ENCODE results near the gene HS3ST3A1. TPM values are rescaled to one million over a fixed set of nuclear protein-coding genes. Genes with fewer than 3 reads are reported as not detected.

Gene HS3ST3A1
- total and polyA plus RNA-seq, 4 donors: 0.40 to 6.5 (median 2.5) TPM

DNA sequence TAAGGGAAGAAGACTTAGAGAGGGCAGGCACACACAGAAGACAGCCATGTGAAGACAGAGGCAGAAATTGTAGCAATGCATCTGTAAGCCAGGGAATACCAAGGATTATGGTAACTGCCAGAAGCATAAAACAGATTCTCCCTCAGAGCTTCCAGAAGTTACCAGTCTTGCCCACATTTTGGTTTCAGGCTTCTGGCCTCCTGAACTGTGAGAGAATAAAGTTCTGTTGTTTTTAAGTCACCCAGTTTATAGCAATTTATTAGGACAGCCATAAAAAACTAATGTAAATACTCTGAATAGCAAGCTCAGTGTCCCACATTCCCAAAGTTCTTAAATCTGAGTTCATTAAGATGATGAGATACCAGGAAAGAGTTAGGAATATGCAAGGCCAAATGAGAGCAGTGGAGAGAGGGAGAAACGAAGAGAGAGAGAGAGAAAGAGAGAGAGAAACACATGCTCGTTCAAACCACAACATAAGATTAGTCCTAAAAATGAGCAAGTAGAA, 123.4 kb downstream of the HS3ST3A1 start:
- Histone ChIP-seq H3K36me3 (ENCODE audit: control insufficient read depth in 4 of 4, insufficient read depth in 3 of 4, low read depth in 1 of 4, low read length in 3 of 4) (no peaks in the 10 kb centered on the region), H3K9ac (ENCODE audit: low read depth in 1 of 2, low read length in 2 of 2) (no peak overlapping the region), H3K27ac (ENCODE audit: low read depth in 1 of 2, low read length in 2 of 2) (no peak overlapping the region), H3K4me1 (ENCODE audit: control insufficient read depth in 4 of 4, insufficient read depth in 4 of 4, low read length in 3 of 4) (no peaks in the 10 kb centered on the region), H3K9me3 (ENCODE audit: control insufficient read depth in 4 of 4, low read length in 3 of 4) (peaks cover 0 to 17% (median 7%) of the 10 kb centered on the region in 4 donors), H3K4me3 (ENCODE audit: low read depth in 1 of 3, low read length in 3 of 3) (no peak overlapping the region), H3K27me3 (ENCODE audit: control insufficient read depth in 4 of 4, insufficient read depth in 4 of 4, low read length in 3 of 4) (no peaks in the 10 kb centered on the region)
- no peak for DNase-seq (ENCODE audit: low spot score)
- WGBS: 77% methylated on average over 2 of the region's 2 CpGs
- no peak for TF ChIP-seq GABPA (IDR thresholded peaks at IDR 0.05 in 1 of 2, conservative IDR thresholded peaks at IDR 0.05 in 1 of 2)
- no peak for TF ChIP-seq NR2F2 (IDR thresholded peaks at IDR 0.05)

DNA sequence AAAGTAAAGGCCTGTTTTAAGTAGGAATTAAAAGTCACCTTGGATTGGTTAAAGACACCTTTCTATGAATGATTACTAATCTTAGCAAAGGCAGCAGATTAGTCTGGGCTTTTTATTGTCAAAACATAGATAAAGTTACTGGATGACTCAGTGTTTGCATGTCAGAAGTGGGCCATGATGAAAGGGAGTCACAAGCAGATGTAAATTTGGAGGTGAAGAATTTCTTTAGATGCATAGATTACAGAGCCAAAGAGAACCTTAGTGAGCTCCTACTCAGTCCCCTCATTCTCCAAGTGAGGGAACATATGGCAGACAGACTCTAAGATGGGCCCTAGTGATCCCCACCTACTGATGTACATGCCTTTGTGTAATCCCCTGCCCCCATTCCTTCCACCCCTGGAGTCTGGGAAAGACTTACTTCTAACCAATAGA, 124.5 kb downstream of the HS3ST3A1 start:
- no peak for DNase-seq (ENCODE audit: low spot score)
- Histone ChIP-seq H3K9me3 (ENCODE audit: control insufficient read depth in 4 of 4, low read length in 3 of 4) (peaks cover 0 to 17% (median 7%) of the 10 kb centered on the region in 4 donors), H3K27me3 (ENCODE audit: control insufficient read depth in 4 of 4, insufficient read depth in 4 of 4, low read length in 3 of 4) (no peaks in the 10 kb centered on the region), H3K36me3 (ENCODE audit: control insufficient read depth in 4 of 4, insufficient read depth in 3 of 4, low read depth in 1 of 4, low read length in 3 of 4) (no peaks in the 10 kb centered on the region), H3K4me3 (ENCODE audit: low read depth in 1 of 3, low read length in 3 of 3) (no peak overlapping the region), H3K27ac (ENCODE audit: low read depth in 1 of 2, low read length in 2 of 2) (no peak overlapping the region), H3K9ac (ENCODE audit: low read depth in 1 of 2, low read length in 2 of 2) (no peak overlapping the region), H3K4me1 (ENCODE audit: control insufficient read depth in 4 of 4, insufficient read depth in 4 of 4, low read length in 3 of 4) (no peaks in the 10 kb centered on the region)
- TF ChIP-seq FOXA2 (IDR thresholded peaks at IDR 0.05) (no peak), YY1 (IDR thresholded peaks at IDR 0.05) (no peak)
- TF ChIP-seq, protein P1, sequence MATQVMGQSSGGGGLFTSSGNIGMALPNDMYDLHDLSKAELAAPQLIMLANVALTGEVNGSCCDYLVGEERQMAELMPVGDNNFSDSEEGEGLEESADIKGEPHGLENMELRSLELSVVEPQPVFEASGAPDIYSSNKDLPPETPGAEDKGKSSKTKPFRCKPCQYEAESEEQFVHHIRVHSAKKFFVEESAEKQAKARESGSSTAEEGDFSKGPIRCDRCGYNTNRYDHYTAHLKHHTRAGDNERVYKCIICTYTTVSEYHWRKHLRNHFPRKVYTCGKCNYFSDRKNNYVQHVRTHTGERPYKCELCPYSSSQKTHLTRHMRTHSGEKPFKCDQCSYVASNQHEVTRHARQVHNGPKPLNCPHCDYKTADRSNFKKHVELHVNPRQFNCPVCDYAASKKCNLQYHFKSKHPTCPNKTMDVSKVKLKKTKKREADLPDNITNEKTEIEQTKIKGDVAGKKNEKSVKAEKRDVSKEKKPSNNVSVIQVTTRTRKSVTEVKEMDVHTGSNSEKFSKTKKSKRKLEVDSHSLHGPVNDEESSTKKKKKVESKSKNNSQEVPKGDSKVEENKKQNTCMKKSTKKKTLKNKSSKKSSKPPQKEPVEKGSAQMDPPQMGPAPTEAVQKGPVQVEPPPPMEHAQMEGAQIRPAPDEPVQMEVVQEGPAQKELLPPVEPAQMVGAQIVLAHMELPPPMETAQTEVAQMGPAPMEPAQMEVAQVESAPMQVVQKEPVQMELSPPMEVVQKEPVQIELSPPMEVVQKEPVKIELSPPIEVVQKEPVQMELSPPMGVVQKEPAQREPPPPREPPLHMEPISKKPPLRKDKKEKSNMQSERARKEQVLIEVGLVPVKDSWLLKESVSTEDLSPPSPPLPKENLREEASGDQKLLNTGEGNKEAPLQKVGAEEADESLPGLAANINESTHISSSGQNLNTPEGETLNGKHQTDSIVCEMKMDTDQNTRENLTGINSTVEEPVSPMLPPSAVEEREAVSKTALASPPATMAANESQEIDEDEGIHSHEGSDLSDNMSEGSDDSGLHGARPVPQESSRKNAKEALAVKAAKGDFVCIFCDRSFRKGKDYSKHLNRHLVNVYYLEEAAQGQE (IDR thresholded peaks at IDR 0.05): no peak

DNA sequence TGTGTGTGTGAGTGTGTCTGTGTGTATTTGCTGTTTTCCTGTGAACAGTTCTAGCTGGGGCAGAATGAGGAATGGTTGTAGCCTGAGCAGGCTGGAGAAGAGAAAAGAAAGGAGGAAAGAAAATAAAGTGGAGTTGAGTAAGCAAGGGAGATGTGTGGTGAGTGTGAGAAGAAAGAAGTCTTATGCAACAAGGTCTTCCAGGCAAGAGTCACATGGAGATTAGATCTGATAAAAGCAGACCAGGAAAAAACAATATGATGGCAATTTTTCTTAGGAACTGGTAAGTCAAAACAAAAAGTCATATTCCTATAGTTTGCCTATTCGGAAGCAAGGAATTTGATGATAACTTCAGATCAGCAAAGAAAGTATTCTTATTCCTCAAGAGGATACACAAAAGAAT, 125.0 kb downstream of the HS3ST3A1 start:
- Histone ChIP-seq H3K27me3 (ENCODE audit: control insufficient read depth in 4 of 4, insufficient read depth in 4 of 4, low read length in 3 of 4) (no peaks in the 10 kb centered on the region), H3K9me3 (ENCODE audit: control insufficient read depth in 4 of 4, low read length in 3 of 4) (peaks cover 0 to 16% (median 7%) of the 10 kb centered on the region in 4 donors), H3K27ac (ENCODE audit: low read depth in 1 of 2, low read length in 2 of 2) (no peak overlapping the region), H3K4me1 (ENCODE audit: control insufficient read depth in 4 of 4, insufficient read depth in 4 of 4, low read length in 3 of 4) (no peaks in the 10 kb centered on the region), H3K9ac (ENCODE audit: low read depth in 1 of 2, low read length in 2 of 2) (no peak overlapping the region), H3K36me3 (ENCODE audit: control insufficient read depth in 4 of 4, insufficient read depth in 3 of 4, low read depth in 1 of 4, low read length in 3 of 4) (no peaks in the 10 kb centered on the region), H3K4me3 (ENCODE audit: low read depth in 1 of 3, low read length in 3 of 3) (no peak overlapping the region)
- WGBS: 87% methylated on average over 1 of the region's 1 CpG
- DNase-seq (ENCODE audit: low spot score): no peak
- TF ChIP-seq, protein P2, sequence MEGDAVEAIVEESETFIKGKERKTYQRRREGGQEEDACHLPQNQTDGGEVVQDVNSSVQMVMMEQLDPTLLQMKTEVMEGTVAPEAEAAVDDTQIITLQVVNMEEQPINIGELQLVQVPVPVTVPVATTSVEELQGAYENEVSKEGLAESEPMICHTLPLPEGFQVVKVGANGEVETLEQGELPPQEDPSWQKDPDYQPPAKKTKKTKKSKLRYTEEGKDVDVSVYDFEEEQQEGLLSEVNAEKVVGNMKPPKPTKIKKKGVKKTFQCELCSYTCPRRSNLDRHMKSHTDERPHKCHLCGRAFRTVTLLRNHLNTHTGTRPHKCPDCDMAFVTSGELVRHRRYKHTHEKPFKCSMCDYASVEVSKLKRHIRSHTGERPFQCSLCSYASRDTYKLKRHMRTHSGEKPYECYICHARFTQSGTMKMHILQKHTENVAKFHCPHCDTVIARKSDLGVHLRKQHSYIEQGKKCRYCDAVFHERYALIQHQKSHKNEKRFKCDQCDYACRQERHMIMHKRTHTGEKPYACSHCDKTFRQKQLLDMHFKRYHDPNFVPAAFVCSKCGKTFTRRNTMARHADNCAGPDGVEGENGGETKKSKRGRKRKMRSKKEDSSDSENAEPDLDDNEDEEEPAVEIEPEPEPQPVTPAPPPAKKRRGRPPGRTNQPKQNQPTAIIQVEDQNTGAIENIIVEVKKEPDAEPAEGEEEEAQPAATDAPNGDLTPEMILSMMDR (IDR thresholded peaks at IDR 0.05; ENCODE audit: low read depth, low read length, missing input control): no peak
- no peak for TF ChIP-seq NR2F2 (IDR thresholded peaks at IDR 0.05)
- no peak for TF ChIP-seq HNF4G (IDR thresholded peaks at IDR 0.05)
- no peak for TF ChIP-seq JUND (IDR thresholded peaks at IDR 0.05)
- TF ChIP-seq FOXA2 (IDR thresholded peaks at IDR 0.05): no peak
- TF ChIP-seq, protein P3, sequence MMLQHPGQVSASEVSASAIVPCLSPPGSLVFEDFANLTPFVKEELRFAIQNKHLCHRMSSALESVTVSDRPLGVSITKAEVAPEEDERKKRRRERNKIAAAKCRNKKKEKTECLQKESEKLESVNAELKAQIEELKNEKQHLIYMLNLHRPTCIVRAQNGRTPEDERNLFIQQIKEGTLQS (IDR thresholded peaks at IDR 0.05): no peak
- TF ChIP-seq SP1 (IDR thresholded peaks at IDR 0.05): no peak
- TF ChIP-seq, protein P4, sequence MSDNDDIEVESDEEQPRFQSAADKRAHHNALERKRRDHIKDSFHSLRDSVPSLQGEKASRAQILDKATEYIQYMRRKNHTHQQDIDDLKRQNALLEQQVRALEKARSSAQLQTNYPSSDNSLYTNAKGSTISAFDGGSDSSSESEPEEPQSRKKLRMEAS (IDR thresholded peaks at IDR 0.05): no peak
- TF ChIP-seq, protein P5, sequence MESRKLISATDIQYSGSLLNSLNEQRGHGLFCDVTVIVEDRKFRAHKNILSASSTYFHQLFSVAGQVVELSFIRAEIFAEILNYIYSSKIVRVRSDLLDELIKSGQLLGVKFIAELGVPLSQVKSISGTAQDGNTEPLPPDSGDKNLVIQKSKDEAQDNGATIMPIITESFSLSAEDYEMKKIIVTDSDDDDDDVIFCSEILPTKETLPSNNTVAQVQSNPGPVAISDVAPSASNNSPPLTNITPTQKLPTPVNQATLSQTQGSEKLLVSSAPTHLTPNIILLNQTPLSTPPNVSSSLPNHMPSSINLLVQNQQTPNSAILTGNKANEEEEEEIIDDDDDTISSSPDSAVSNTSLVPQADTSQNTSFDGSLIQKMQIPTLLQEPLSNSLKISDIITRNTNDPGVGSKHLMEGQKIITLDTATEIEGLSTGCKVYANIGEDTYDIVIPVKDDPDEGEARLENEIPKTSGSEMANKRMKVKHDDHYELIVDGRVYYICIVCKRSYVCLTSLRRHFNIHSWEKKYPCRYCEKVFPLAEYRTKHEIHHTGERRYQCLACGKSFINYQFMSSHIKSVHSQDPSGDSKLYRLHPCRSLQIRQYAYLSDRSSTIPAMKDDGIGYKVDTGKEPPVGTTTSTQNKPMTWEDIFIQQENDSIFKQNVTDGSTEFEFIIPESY (IDR thresholded peaks at IDR 0.05): no peak
- no peak for TF ChIP-seq RAD21 (IDR thresholded peaks at IDR 0.05)
- TF ChIP-seq TAF1 (conservative IDR thresholded peaks at IDR 0.05): no peak
- no peak for TF ChIP-seq HNF4A (conservative IDR thresholded peaks at IDR 0.05)
- TF ChIP-seq GABPA (IDR thresholded peaks at IDR 0.05 in 1 of 2, conservative IDR thresholded peaks at IDR 0.05 in 1 of 2): no peak
- TF ChIP-seq RXRA (IDR thresholded peaks at IDR 0.05): no peak
- TF ChIP-seq, protein P1 (IDR thresholded peaks at IDR 0.05): no peak
- TF ChIP-seq FOXA1 (IDR thresholded peaks at IDR 0.05): no peak
